Prostate gland (tissue), 2 donors: ENCODE data around the gene B4GALNT3. TPM values are rescaled to one million over a fixed set of nuclear protein-coding genes. Genes with fewer than 3 reads are reported as not detected.

Source experiments
- DNase-seq: peaks from one replicate; pipeline ENCODE4 v3.0.0-alpha.2; 2019; ENCODE audit warnings: low spot score
- H3K27ac ChIP-seq, 2 donors: fragments of 200-600 bp; sonication (generic); 2 replicates each; pipeline ENCODE4 v1.5.1; 2017 to 2019
- H3K27me3 ChIP-seq: fragments of 200-600 bp; sonication (generic); replicated peaks from 2 replicates; pipeline ENCODE4 v1.5.1; 2019; ENCODE audit not compliant: insufficient read depth
- H3K36me3 ChIP-seq, 2 donors: fragments of 200-600 bp; sonication (generic); 1 replicate in 1 of 2; 2 replicates in 1 of 2; pipeline versions ENCODE4 v1.5.1 to v1.8.1; 2017 to 2019
- H3K4me1 ChIP-seq: fragments of 200-600 bp; sonication (generic); replicated peaks from 2 replicates; pipeline ENCODE4 v1.5.1; 2019
- H3K4me3 ChIP-seq, 2 donors: fragments of 200-600 bp; sonication (generic); 2 replicates each; pipeline ENCODE4 v1.5.1; 2017 to 2019
- H3K9me3 ChIP-seq: fragments of 200-600 bp; sonication (generic); 2 replicates; pipeline ENCODE4 v1.5.1; 2017
- CTCF ChIP-seq, 4 experiments: fragments of 200-600 bp in 2 of 4; fragments of 450-650 bp in 2 of 4; sonication (generic) in 2 of 4; IDR thresholded peaks; 1 replicate in 3 of 4; 2 replicates in 1 of 4; pipeline ENCODE4 v1.5.1; 2016 to 2019; ENCODE audit warnings: antibody characterized with exemption in 4 of 4, mild to moderate bottlenecking in 2 of 4, moderate library complexity in 2 of 4
- POLR2A ChIP-seq: fragments of 450-650 bp; IDR thresholded peaks from one replicate; pipeline ENCODE4 v1.6.1; 2016; ENCODE audit warnings: antibody characterized with exemption, mild to moderate bottlenecking
- POLR2AphosphoS5 ChIP-seq: sonication (generic); formaldehyde crosslinking; IDR thresholded peaks from one replicate; pipeline ENCODE4 v1.6.1; 2017; ENCODE audit warnings: antibody characterized with exemption
- WGBS: methylation state at CpG from one replicate; pipeline ENCODE4 v1.1.5; 2018; 5-methylcytosine and 5-hydroxymethylcytosine counted together
- intact Hi-C: fragments of 100-400 bp; cut with DNase I; formaldehyde crosslinking; loops from one replicate; pipeline ENCODE4 v1.14.2; 2022
- total RNA-seq, 2 donors: library from RNA; depleted of rRNA; stranded (reverse); fragments of >200 nt; gene quantifications; one replicate each; pipeline ENCODE4 v1.1.0, GENCODE V29; 2016

B4GALNT3 gene
- total RNA-seq, 2 donors from 2014 or later = 7.1 to 16.3 TPM

- intact Hi-C loops = no loop called here
- H3K27me3 ChIP-seq = no peaks in the 10 kb centered on the region
- no peak overlapping the region for H3K4me3 ChIP-seq
- no peaks in the 10 kb centered on the region for H3K9me3 ChIP-seq
- no peak for TF ChIP-seq POLR2A
- no peak for TF ChIP-seq CTCF (IDR thresholded peaks at IDR 0.05)
- TF ChIP-seq POLR2AphosphoS5 = no peak
- H3K36me3 ChIP-seq = no peaks in the 10 kb centered on the region
- no peak for DNase-seq
- H3K27ac ChIP-seq = no peak overlapping the region
- no peaks in the 10 kb centered on the region for H3K4me1 ChIP-seq
- WGBS = 91% methylated on average over 4 of the region's 4 CpGs
Measured at GRCh38 chr12:505221-505620, 45.5 kb downstream of the B4GALNT3 start.

GRCh38 chr12:507391-507796 is 47.7 kb downstream of the B4GALNT3 start:
- Histone ChIP-seq H3K4me3 (no peak overlapping the region), H3K27me3 (no peaks in the 10 kb centered on the region), H3K4me1 (no peaks in the 10 kb centered on the region), H3K27ac (no peak overlapping the region), H3K9me3 (no peaks in the 10 kb centered on the region), H3K36me3 (no peaks in the 10 kb centered on the region)
- intact Hi-C loops = no loop called here
- TF ChIP-seq CTCF (IDR thresholded peaks at IDR 0.05) = no peak
- TF ChIP-seq POLR2A = no peak
- TF ChIP-seq POLR2AphosphoS5 = no peak
- DNase-seq = no peak
- 91% methylated on average over 9 of the region's 9 CpGs for WGBS

GRCh38 chr12:508145-508544 is 48.4 kb downstream of the B4GALNT3 start:
- no peak overlapping the region for H3K27ac ChIP-seq
- intact Hi-C loops = no loop called here
- H3K9me3 ChIP-seq = no peaks in the 10 kb centered on the region
- no peaks in the 10 kb centered on the region for H3K27me3 ChIP-seq
- DNase-seq = no peak
- TF ChIP-seq CTCF (IDR thresholded peaks at IDR 0.05) = no peak
- TF ChIP-seq POLR2AphosphoS5 = no peak
- no peak for TF ChIP-seq POLR2A
- no peaks in the 10 kb centered on the region for H3K36me3 ChIP-seq
- no peak overlapping the region for H3K4me3 ChIP-seq
- H3K4me1 ChIP-seq = no peaks in the 10 kb centered on the region
- 70% methylated on average over 2 of the region's 2 CpGs for WGBS

GRCh38 chr12:508795-509194 is 49.1 kb downstream of the B4GALNT3 start:
- peak; percentile 28 for DNase-seq
- intact Hi-C loops = no loop called here
- H3K9me3 ChIP-seq = no peaks in the 10 kb centered on the region
- no peaks in the 10 kb centered on the region for H3K27me3 ChIP-seq
- no peaks in the 10 kb centered on the region for H3K4me1 ChIP-seq
- no peak overlapping the region for H3K4me3 ChIP-seq
- TF ChIP-seq POLR2AphosphoS5 (no peak), POLR2A (no peak), CTCF (IDR thresholded peaks at IDR 0.05) (no peak)
- 50% methylated on average over 5 of the region's 5 CpGs for WGBS
- no peaks in the 10 kb centered on the region for H3K36me3 ChIP-seq
- no peak overlapping the region for H3K27ac ChIP-seq

- no peaks in the 10 kb centered on the region for H3K9me3 ChIP-seq
- no peaks in the 10 kb centered on the region for H3K4me1 ChIP-seq
- no peak for DNase-seq
- TF ChIP-seq POLR2AphosphoS5 (no peak), POLR2A (no peak)
- WGBS = 35% methylated on average over 5 of the region's 5 CpGs
- H3K36me3 ChIP-seq = no peaks in the 10 kb centered on the region
- no peaks in the 10 kb centered on the region for H3K27me3 ChIP-seq
- H3K27ac ChIP-seq = no peak overlapping the region
- no peak overlapping the region for H3K4me3 ChIP-seq
- intact Hi-C loops = no loop called here
Measured at GRCh38 chr12:509500-509899, 49.8 kb downstream of the B4GALNT3 start.
